SK-N-SH (cell line): ENCODE measurements around the gene IMPACT. TPM values are rescaled to one million over a fixed set of nuclear protein-coding genes. Genes with fewer than 3 reads are reported as not detected.
A peak's percentile ranks its signal among the peaks of the same experiment; 100 is the strongest.

Source experiments
- CTCF ChIA-PET: fragments of 300-600, 350-600 bp; formaldehyde crosslinking; extraction: SDS; loops from one replicate; lab custom pipeline; 2021; lab: Yijun Ruan, JAX
- POLR2A ChIA-PET: fragments of 350-600 bp; sonication (Branson Sonifier 250); formaldehyde crosslinking; extraction: SDS; loops from one replicate; lab custom pipeline; 2020; ENCODE audit warnings: antibody characterized with exemption, inconsistent platforms; lab: Yijun Ruan, JAX
- DNase-seq: peaks from one replicate; pipeline ENCODE4 v3.0.0; 2012
- H2AFZ ChIP-seq: fragments of 200-600 bp; sonication (generic); 2 replicates; pipeline ENCODE4 v1.8.1; 2016; ENCODE audit warnings: antibody characterized with exemption, mild to moderate bottlenecking, low read depth
- H3F3A ChIP-seq: fragments of 200-600 bp; sonication (generic); replicated peaks from 2 replicates; pipeline ENCODE3; 2016; ENCODE audit warnings: antibody characterized with exemption, mild to moderate bottlenecking; ENCODE audit not compliant: insufficient read depth
- H3K27ac ChIP-seq, 2 experiments: fragments of 200-500 bp in 1 of 2; fragments of 200-600 bp in 1 of 2; sonication (Bioruptor generic) in 1 of 2; sonication (generic), shearing (Covaris generic) in 1 of 2; 2 replicates each; pipeline versions ENCODE4 v1.5.1 to v1.6.1; 2014 to 2016; ENCODE audit warnings: low read depth in 2 of 2, inconsistent platforms in 1 of 2, low read length in 1 of 2, mild to moderate bottlenecking in 1 of 2, mixed read lengths in 1 of 2
- H3K27me3 ChIP-seq: fragments of 200-600 bp; sonication (generic), shearing (Covaris generic); 2 replicates; pipeline ENCODE4 v1.6.1; 2016; ENCODE audit warnings: mixed run types; ENCODE audit not compliant: insufficient read depth
- H3K36me3 ChIP-seq, 2 experiments: fragments of 200-500 bp in 1 of 2; fragments of 200-600 bp in 1 of 2; sonication (Bioruptor generic) in 1 of 2; sonication (generic) in 1 of 2; replicated peaks in 1 of 2; 2 replicates each; pipeline versions ENCODE3 to v1.5.1; 2014 to 2016; ENCODE audit warnings: low read length in 1 of 2, mild to moderate bottlenecking in 1 of 2; ENCODE audit not compliant: insufficient read depth in 2 of 2, control insufficient read depth in 1 of 2
- H3K4me1 ChIP-seq, 2 experiments: fragments of 200-500 bp in 1 of 2; fragments of 200-600 bp in 1 of 2; sonication (Bioruptor generic) in 1 of 2; sonication (generic), shearing (Covaris generic) in 1 of 2; 2 replicates each; pipeline versions ENCODE4 v1.5.1 to v1.6.1; 2014 to 2016; ENCODE audit warnings: low read depth in 1 of 2, low read length in 1 of 2, mixed run types in 1 of 2; ENCODE audit not compliant: insufficient read depth in 2 of 2, control insufficient read depth in 1 of 2
- H3K4me2 ChIP-seq: fragments of 200-600 bp; sonication (generic), shearing (Covaris generic); 2 replicates; pipeline ENCODE4 v1.6.1; 2017; ENCODE audit warnings: mixed run types
- H3K4me3 ChIP-seq, 2 experiments: fragments of 200-500 bp in 1 of 2; fragments of 200-600 bp in 1 of 2; sonication (Bioruptor generic) in 1 of 2; sonication (generic), shearing (Covaris generic) in 1 of 2; 2 replicates each; pipeline versions ENCODE4 v1.5.1 to v1.8.1; 2014 to 2016; ENCODE audit warnings: low read depth in 2 of 2, inconsistent platforms in 1 of 2, low read length in 1 of 2, mild to moderate bottlenecking in 1 of 2, mixed read lengths in 1 of 2, moderate library complexity in 1 of 2
- H3K79me2 ChIP-seq: fragments of 200-600 bp; sonication (generic); 2 replicates; pipeline ENCODE4 v1.8.1; 2017; ENCODE audit warnings: mild to moderate bottlenecking; ENCODE audit not compliant: insufficient read depth
- H3K9ac ChIP-seq: fragments of 200-600 bp; sonication (generic); 2 replicates; pipeline ENCODE4 v1.6.1; 2017; ENCODE audit warnings: mixed run types
- H3K9me2 ChIP-seq: fragments of 200-600 bp; sonication (generic); 2 replicates; pipeline ENCODE4 v1.6.1; 2017; ENCODE audit warnings: mixed run types
- H3K9me3 ChIP-seq: fragments of 200-600 bp; sonication (generic); 2 replicates; pipeline ENCODE4 v1.6.1; 2017; ENCODE audit warnings: mixed run types, mild to moderate bottlenecking, moderate library complexity
- H4K20me1 ChIP-seq: fragments of 200-600 bp; sonication (generic); 2 replicates; pipeline ENCODE4 v1.6.1; 2017; ENCODE audit warnings: mild to moderate bottlenecking, mixed run types; ENCODE audit not compliant: insufficient read depth
- CTCF ChIP-seq: fragments of 200-600 bp; sonication (generic); IDR thresholded peaks from 2 replicates; pipeline ENCODE4 v1.6.1; 2017; ENCODE audit warnings: antibody characterized with exemption, mild to moderate bottlenecking, moderate library complexity
- ELF1 ChIP-seq: IDR thresholded peaks from 2 replicates; pipeline ENCODE4 v1.4.0; 2012
- EZH2phosphoT487 ChIP-seq: fragments of 200-600 bp; sonication (generic); IDR thresholded peaks from 2 replicates; pipeline ENCODE4 v1.6.1; 2017; ENCODE audit warnings: low read depth, mixed run types, mild to moderate bottlenecking, antibody characterized with exemption, moderate library complexity, borderline replicate concordance
- FOXM1 ChIP-seq: IDR thresholded peaks from 2 replicates; pipeline ENCODE4 v1.4.0; 2012; ENCODE audit warnings: low read depth, mild to moderate bottlenecking
- GATA2 ChIP-seq: sonication (generic); formaldehyde crosslinking; IDR thresholded peaks from 2 replicates; pipeline ENCODE4 v1.5.0; 2020; ENCODE audit warnings: mild to moderate bottlenecking, missing genetic modification reagents
- IRF3 ChIP-seq: fragments of 150-350 bp; IDR thresholded peaks from 2 replicates; pipeline ENCODE4 v1.6.1; 2016; ENCODE audit warnings: mild to moderate bottlenecking, low read depth, low read length
- JUND ChIP-seq: IDR thresholded peaks from 2 replicates; pipeline ENCODE4 v1.4.0; 2012
- MEF2A ChIP-seq: IDR thresholded peaks from 2 replicates; pipeline ENCODE4 v1.4.0; 2012; ENCODE audit warnings: low read depth, borderline replicate concordance
- MXI1 ChIP-seq: IDR thresholded peaks from 2 replicates; pipeline ENCODE4 v1.6.1; 2012; ENCODE audit warnings: mild to moderate bottlenecking, low read depth, low read length, improper control_type of control experiment
- NFIC ChIP-seq: IDR thresholded peaks from 2 replicates; pipeline ENCODE4 v1.4.0; 2012; ENCODE audit warnings: borderline replicate concordance
- NRF1 ChIP-seq: IDR thresholded peaks from 2 replicates; pipeline ENCODE4 v1.6.1; 2012; ENCODE audit warnings: low read depth, mild to moderate bottlenecking, low read length
- PBX3 ChIP-seq: IDR thresholded peaks from 2 replicates; pipeline ENCODE4; 2012
- POLR2AphosphoS5 ChIP-seq: IDR thresholded peaks from 2 replicates; pipeline ENCODE4 v1.6.1; 2012; ENCODE audit warnings: low read depth, low read length
- RAD21 ChIP-seq: IDR thresholded peaks from 2 replicates; pipeline ENCODE4 v1.6.1; 2012; ENCODE audit warnings: mild to moderate bottlenecking, low read length
- RFX5 ChIP-seq: IDR thresholded peaks from 2 replicates; pipeline ENCODE4 v1.6.1; 2012; ENCODE audit warnings: mild to moderate bottlenecking, improper control_type of control experiment, low read length
- RXRA ChIP-seq: IDR thresholded peaks from 2 replicates; pipeline ENCODE4 v1.4.0; 2012; ENCODE audit warnings: low read depth, mild to moderate bottlenecking, borderline replicate concordance
- SMC3 ChIP-seq: IDR thresholded peaks from 2 replicates; pipeline ENCODE4 v1.6.1; 2012; ENCODE audit warnings: low read depth, low read length, improper control_type of control experiment
- TAF1 ChIP-seq: IDR thresholded peaks from 2 replicates; pipeline ENCODE4 v1.6.1; 2012; ENCODE audit warnings: low read depth, mild to moderate bottlenecking, low read length, moderate library complexity, borderline replicate concordance
- USF1 ChIP-seq: IDR thresholded peaks from 2 replicates; pipeline ENCODE4 v1.4.0; 2012; ENCODE audit warnings: low read depth, borderline replicate concordance
- USF2 ChIP-seq: fragments of 150-350 bp; IDR thresholded peaks from 2 replicates; pipeline ENCODE4 v1.6.1; 2017; ENCODE audit warnings: antibody characterized with exemption, low read length, low read depth, borderline replicate concordance
- YY1 ChIP-seq: IDR thresholded peaks from 2 replicates; pipeline ENCODE4 v1.4.0; 2012; ENCODE audit warnings: low read depth, mild to moderate bottlenecking
- WGBS: methylation state at CpG from one replicate; pipeline ENCODE4 v1.1.6; 2017; ENCODE audit warnings: low lambda C conversion rate; 5-methylcytosine and 5-hydroxymethylcytosine counted together
- polyA plus RNA-seq, 3 experiments: library from polyadenylated mRNA; depleted of rRNA; stranded (reverse); fragments of >200 nt; gene quantifications; 2 replicates each; pipeline ENCODE4 v1.2.3, GENCODE V29; 2012

The IMPACT gene
- polyA plus RNA-seq, 1 of the 3 experiments (the other 2 are of a cell fraction), result 13.0 TPM

- TF ChIP-seq RAD21 (peak; percentile 50), TAF1 (no peak), FOXM1 (no peak), SMC3 (peak; percentile 36; the same call in 1 of the 2 replicates)
These were observed 13.3 kb upstream of the IMPACT start (continued) for GRCh38 chr18:24413148-24413547.

- Histone ChIP-seq H3K36me3 (no peaks in the 10 kb centered on the region), H3K79me2 (no peaks in the 10 kb centered on the region), H2AFZ (no peak overlapping the region), H4K20me1 (no peaks in the 10 kb centered on the region), H3K9me2 (no peaks in the 10 kb centered on the region), H3K9ac (no peak overlapping the region), H3K27ac (no peak overlapping the region)
- CTCF ChIA-PET, result interaction anchor here (0.9 to 2.4 kb wide), 3 partner anchors 54 to 238 kb away, joined by 3 to 8 read pairs (median 7); no protein-coding TSS in a partner anchor
- 64% methylated on average over 3 of the region's 3 CpGs for WGBS
- no peak for DNase-seq
- TF ChIP-seq MXI1 (no peak), RXRA (no peak), TAF1 (no peak), ELF1 (no peak), NRF1 (no peak), RFX5 (no peak)
- TF ChIP-seq, all 33 proteins: peak for 0
- no peaks in the 10 kb centered on the region for H3F3A ChIP-seq
- H3K9me3 ChIP-seq, result no peaks in the 10 kb centered on the region
- POLR2A ChIA-PET, result no interaction called here
- H3K4me3 ChIP-seq, result no peak overlapping the region
- no peaks in the 10 kb centered on the region for H3K27me3 ChIP-seq
- H3K4me1 ChIP-seq, result peaks cover 0 to 6% of the 10 kb centered on the region in 2 experiments; a peak in 1 of 4 replicates
- H3K4me2 ChIP-seq, result no peak overlapping the region
These were observed 12.0 kb upstream of the IMPACT start for GRCh38 chr18:24414349-24415003.

GRCh38 chr18:24417480-24417879 lies 9.0 kb upstream of the IMPACT start:
- Histone ChIP-seq H3K9me3 (no peaks in the 10 kb centered on the region), H3K4me2 (no peak overlapping the region), H3K27me3 (no peaks in the 10 kb centered on the region), H3K4me1 (peaks cover 0 to 6% of the 10 kb centered on the region in 2 experiments; a peak in 1 of 4 replicates), H3K4me3 (no peak overlapping the region), H3K9ac (no peak overlapping the region), H4K20me1 (no peaks in the 10 kb centered on the region), H3K36me3 (no peaks in the 10 kb centered on the region), H3F3A (no peaks in the 10 kb centered on the region), H3K27ac (no peak overlapping the region), H3K9me2 (no peaks in the 10 kb centered on the region), H3K79me2 (no peaks in the 10 kb centered on the region), H2AFZ (no peak overlapping the region)
- CTCF ChIA-PET, result interaction anchor here (0.8 to 1.4 kb wide), 3 partner anchors 13 to 70 kb away, joined by 3 read pairs; partner anchors contain the start of gene OSBPL1A
- POLR2A ChIA-PET, result interaction anchor here (2.0 kb wide), 1 partner anchor 9 kb away, joined by 11 read pairs; the partner anchor contains the start of gene IMPACT
- 10% methylated on average over 2 of the region's 3 CpGs for WGBS
- peak; percentile 30 for DNase-seq
- TF ChIP-seq ELF1, result no peak
- TF ChIP-seq GATA2, result no peak
- TF ChIP-seq USF1, result no peak
- TF ChIP-seq NFIC, result no peak
- TF ChIP-seq USF2, result no peak
- no peak for TF ChIP-seq PBX3
- TF ChIP-seq RFX5, result no peak
- TF ChIP-seq POLR2AphosphoS5, result no peak
- TF ChIP-seq SMC3, result no peak
- TF ChIP-seq CTCF, result no peak
- TF ChIP-seq JUND, result no peak
- TF ChIP-seq MEF2A, result no peak
- TF ChIP-seq EZH2phosphoT487, result no peak
- TF ChIP-seq IRF3, result no peak
- no peak for TF ChIP-seq YY1
- no peak for TF ChIP-seq RXRA
